Cardiac fibroblast (primary cell): ENCODE results near the gene PNLDC1.
A peak's percentile ranks its signal among the peaks of the same experiment; 100 is the strongest.
"Not testable (repeated sequence)": the region's sequence is repeated elsewhere in the genome, so short reads cannot be mapped to it uniquely, and the experiment has no call there.

ENCODE experiments used
- DNase-seq, 2 donors: peaks; one replicate each; pipeline versions ENCODE4 v3.0.0 to v3.0.0-alpha.2; 2010; ENCODE audit warnings: low read depth in 2 of 2
- H3K4me3 ChIP-seq, 2 donors: replicated peaks in 1 of 2; 1 replicate in 1 of 2; 2 replicates in 1 of 2; pipeline ENCODE4 v1.5.1; 2011; ENCODE audit warnings: low read depth in 2 of 2, low read length in 2 of 2, mild to moderate bottlenecking in 2 of 2, moderate library complexity in 1 of 2
- CTCF ChIP-seq: IDR thresholded peaks from one replicate; pipeline ENCODE4 v1.5.1; 2011; ENCODE audit warnings: low read depth, mild to moderate bottlenecking, low read length, inconsistent platforms

PNLDC1 gene

DNA sequence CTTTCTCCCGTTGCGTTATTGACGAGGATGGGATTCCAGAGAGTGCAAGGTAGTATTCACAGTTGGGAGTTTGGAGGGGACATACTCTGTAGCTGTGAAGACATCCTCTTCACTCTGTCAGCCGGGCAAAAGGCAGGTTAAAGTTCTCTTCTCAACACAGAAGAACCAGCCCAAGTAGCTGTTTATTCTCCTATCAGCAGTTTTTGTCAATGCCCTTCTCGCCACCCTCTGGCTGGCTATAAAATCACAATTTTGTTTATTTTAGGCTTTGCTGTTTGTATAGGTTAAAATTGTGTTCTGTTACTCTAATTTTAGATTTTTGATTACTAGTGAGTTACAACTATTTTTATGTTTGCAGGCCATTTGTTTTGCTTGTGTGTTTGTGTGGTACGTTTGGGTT is 52.8 kb downstream of the PNLDC1 start:
- peak; percentile 22 to 53 for DNase-seq
- TF ChIP-seq CTCF: no peak
- no peak overlapping the region for H3K4me3 ChIP-seq

DNA sequence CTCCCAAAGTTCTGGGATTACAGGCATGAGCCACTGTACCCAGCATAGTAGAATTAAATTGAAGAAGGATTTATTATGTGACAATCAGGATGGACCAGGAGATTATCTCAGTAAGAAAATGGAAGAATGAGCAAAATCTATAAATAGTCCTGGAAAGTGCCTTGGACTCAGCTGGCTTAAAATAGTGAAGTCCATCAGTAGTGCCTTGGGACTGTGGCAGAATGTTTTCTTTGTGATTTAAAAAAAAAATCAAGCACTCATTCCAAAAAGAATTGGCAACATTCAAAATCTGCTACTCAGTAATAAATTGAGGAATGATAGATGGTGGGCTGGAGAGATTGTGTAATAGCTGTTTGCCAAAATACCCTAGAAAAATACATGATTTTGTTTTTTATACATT is 53.7 kb downstream of the PNLDC1 start:
- no peak for DNase-seq
- TF ChIP-seq CTCF: no peak
- H3K4me3 ChIP-seq: no peak overlapping the region

GRCh38 chr6:159854959-159855358 is 54.9 kb downstream of the PNLDC1 start:
- TF ChIP-seq CTCF: no peak
- DNase-seq: no peak
- no peak overlapping the region for H3K4me3 ChIP-seq

DNA sequence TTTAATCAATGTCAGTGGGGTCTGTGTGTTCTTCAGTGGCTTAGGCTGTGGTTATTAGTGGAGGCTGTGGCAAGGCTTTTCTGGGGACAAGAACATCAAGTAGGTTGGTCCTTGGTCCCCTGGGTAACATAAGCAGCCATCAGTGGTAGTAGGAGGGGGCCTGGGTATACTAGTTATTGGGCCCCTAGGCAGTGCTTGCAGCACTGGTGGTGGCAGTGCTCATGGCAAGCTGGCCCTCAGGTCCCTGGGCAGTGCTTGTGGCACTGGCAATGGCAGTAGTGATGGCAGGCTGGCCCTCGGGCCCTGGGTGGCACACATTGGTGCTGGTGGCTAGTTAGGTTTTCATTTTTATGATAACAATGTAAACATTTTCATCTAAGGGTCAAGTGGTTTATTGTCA is 58.2 kb downstream of the PNLDC1 start:
- TF ChIP-seq CTCF: no peak
- no peak for DNase-seq
- no peak overlapping the region for H3K4me3 ChIP-seq

DNA sequence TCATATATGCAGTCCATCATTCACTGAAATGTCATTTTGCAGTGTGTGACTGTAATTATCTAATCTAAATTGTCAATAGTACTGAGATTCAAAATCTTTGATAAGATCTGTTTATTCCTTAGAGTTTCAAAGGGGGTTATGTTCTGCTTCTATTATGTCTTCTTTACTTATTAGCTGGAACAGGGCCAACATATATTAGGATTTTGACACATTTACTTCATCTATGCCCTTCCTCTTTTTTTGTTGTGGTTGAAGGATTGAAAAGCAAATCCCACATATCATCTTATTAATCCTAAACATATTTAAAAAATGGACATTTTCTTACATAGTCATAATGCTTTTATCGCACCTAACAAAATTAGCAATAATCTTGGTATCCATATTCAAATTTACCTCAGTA is 60.4 kb downstream of the PNLDC1 start:
- H3K4me3 ChIP-seq: no peak overlapping the region
- DNase-seq: no peak
- TF ChIP-seq CTCF: no peak

GRCh38 chr6:159862103-159862502 is 62.0 kb downstream of the PNLDC1 start:
- DNase-seq: no peak
- TF ChIP-seq CTCF: no peak
- no peak overlapping the region for H3K4me3 ChIP-seq

DNA sequence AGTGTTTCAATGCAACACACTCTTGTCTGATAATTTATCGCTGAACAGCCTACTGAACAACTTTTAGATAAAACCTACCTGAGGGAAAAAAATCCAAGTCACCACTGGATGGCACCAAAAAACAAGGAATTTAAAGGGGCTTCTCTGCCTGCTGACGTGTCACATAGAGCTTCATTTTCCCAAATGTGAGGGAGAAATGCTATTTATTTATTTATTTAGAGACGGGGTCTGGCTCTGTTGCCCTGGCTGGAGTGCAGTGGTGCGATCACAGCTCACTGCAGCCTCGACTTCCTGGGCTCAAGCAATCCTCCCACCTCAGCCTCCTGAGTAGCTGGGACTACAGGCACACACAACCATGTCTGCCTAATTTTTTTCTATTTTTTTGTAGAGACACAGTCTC is 63.3 kb downstream of the PNLDC1 start:
- not testable (repeated sequence) for H3K4me3 ChIP-seq
- peak; percentile 30 for TF ChIP-seq CTCF
- peak; percentile 82 to 87 for DNase-seq
